T47D (cell line): ENCODE measurements around the gene GNA12.
A peak's percentile ranks its signal among the peaks of the same experiment; 100 is the strongest.

Source experiments
- DNase-seq, 2 experiments: peaks; one replicate each; pipeline versions ENCODE4 v3.0.0 to v3.0.0-alpha.2; 2011 to 2012; ENCODE audit warnings: low read depth in 1 of 2, low spot score in 1 of 2
- JUND ChIP-seq: IDR thresholded peaks from 2 replicates; pipeline ENCODE4 v1.6.1; 2012; ENCODE audit warnings: low read depth
- in situ Hi-C: cut with HindIII; loops from 2 replicates; pipeline ENCODE4 v1.10.0; 2016; ENCODE audit warnings: low sequenced_read_pairs, low pct_unique_long_range_greater_than_20kb

Gene GNA12

GRCh38 chr7:2876031-2876731 lies 32.1 kb upstream of the GNA12 start:
- no peak for DNase-seq
- in situ Hi-C loops = no loop called here

GRCh38 chr7:2873686-2874551 lies 29.8 kb upstream of the GNA12 start:
- peak; percentile 57 to 76 for DNase-seq
- in situ Hi-C loops = no loop called here
- TF ChIP-seq JUND = no peak

More at GRCh38 chr7:2876031-2876731, 32.1 kb upstream of the GNA12 start:
- TF ChIP-seq JUND = no peak

GRCh38 chr7:2873146-2873545 lies 29.0 kb upstream of the GNA12 start:
- in situ Hi-C loops = no loop called here
- DNase-seq = no peak
- TF ChIP-seq JUND = no peak

GRCh38 chr7:2872296-2872874 lies 28.3 kb upstream of the GNA12 start:
- TF ChIP-seq JUND = no peak
- in situ Hi-C loops = no loop called here
- no peak for DNase-seq

- DNase-seq = peak in 1 of 2 experiments; percentile 44
- in situ Hi-C loops = no loop called here
- TF ChIP-seq JUND = no peak
Observed at GRCh38 chr7:2870471-2870931, 26.4 kb upstream of the GNA12 start.

GRCh38 chr7:2869981-2870380 lies 25.9 kb upstream of the GNA12 start:
- DNase-seq = no peak
- no peak for TF ChIP-seq JUND
- in situ Hi-C loops = no loop called here

- in situ Hi-C loops = no loop called here
- no peak for TF ChIP-seq JUND
- DNase-seq = no peak
Observed at GRCh38 chr7:2866601-2867000, 22.5 kb upstream of the GNA12 start.

GRCh38 chr7:2864999-2865670 lies 21.0 kb upstream of the GNA12 start:
- in situ Hi-C loops = no loop called here
- peak; percentile 67 to 76 for DNase-seq
- no peak for TF ChIP-seq JUND

GRCh38 chr7:2864204-2864985 lies 20.3 kb upstream of the GNA12 start:
- DNase-seq = no peak
- no peak for TF ChIP-seq JUND
- in situ Hi-C loops = no loop called here

GRCh38 chr7:2863461-2864066 lies 19.5 kb upstream of the GNA12 start:
- in situ Hi-C loops = no loop called here
- no peak for TF ChIP-seq JUND

GRCh38 chr7:2862831-2863361 lies 18.8 kb upstream of the GNA12 start:
- no peak for DNase-seq
- in situ Hi-C loops = no loop called here
- TF ChIP-seq JUND = no peak

More at GRCh38 chr7:2863461-2864066, 19.5 kb upstream of the GNA12 start:
- DNase-seq = peak in 1 of 2 experiments; percentile 46

GRCh38 chr7:2861509-2861908 lies 17.4 kb upstream of the GNA12 start:
- DNase-seq = no peak
- no peak for TF ChIP-seq JUND
- in situ Hi-C loops = no loop called here
